ENCODE results near the gene CEP112.

The CEP112 gene

GRCh38 chr17:65891231-65891735 is 300.6 kb downstream of the CEP112 start:
- no peak overlapping the region for H3K4me3 ChIP-seq (ENCODE audit: low read depth, low read length)
- no peaks in the 10 kb centered on the region for H3K4me1 ChIP-seq
- TF ChIP-seq CTCF (IDR thresholded peaks at IDR 0.05; ENCODE audit: low read depth, low read length): no peak
- no peaks in the 10 kb centered on the region for H3K9me3 ChIP-seq
- DNase-seq: no peak
- no peaks in the 10 kb centered on the region for H3K36me3 ChIP-seq
- H3K27me3 ChIP-seq: peaks cover 5% of the 10 kb centered on the region; the same call in 1 of the 2 replicates

- peaks cover 5% of the 10 kb centered on the region; the same call in 1 of the 2 replicates for H3K27me3 ChIP-seq
- no peak for TF ChIP-seq CTCF (IDR thresholded peaks at IDR 0.05; ENCODE audit: low read depth, low read length)
- no peak for DNase-seq
- no peak overlapping the region for H3K4me3 ChIP-seq (ENCODE audit: low read depth, low read length)
- H3K9me3 ChIP-seq: no peaks in the 10 kb centered on the region
- no peaks in the 10 kb centered on the region for H3K36me3 ChIP-seq
- no peaks in the 10 kb centered on the region for H3K4me1 ChIP-seq
Measured at GRCh38 chr17:65888649-65889048, 303.3 kb downstream of the CEP112 start.

- no peak for TF ChIP-seq CTCF (IDR thresholded peaks at IDR 0.05; ENCODE audit: low read depth, low read length)
- DNase-seq: no peak
- H3K36me3 ChIP-seq: no peaks in the 10 kb centered on the region
Measured at GRCh38 chr17:65886315-65887245, 305.4 kb downstream of the CEP112 start.

GRCh38 chr17:65885541-65886312 is 306.2 kb downstream of the CEP112 start:
- DNase-seq: no peak
- no peak overlapping the region for H3K4me3 ChIP-seq (ENCODE audit: low read depth, low read length)
- no peaks in the 10 kb centered on the region for H3K9me3 ChIP-seq
- TF ChIP-seq CTCF (IDR thresholded peaks at IDR 0.05; ENCODE audit: low read depth, low read length): no peak
- peaks cover 5% of the 10 kb centered on the region; the same call in 1 of the 2 replicates for H3K27me3 ChIP-seq
- no peaks in the 10 kb centered on the region for H3K36me3 ChIP-seq
- no peaks in the 10 kb centered on the region for H3K4me1 ChIP-seq

More at GRCh38 chr17:65886315-65887245, 305.4 kb downstream of the CEP112 start:
- Histone ChIP-seq H3K9me3 (no peaks in the 10 kb centered on the region), H3K27me3 (peaks cover 5% of the 10 kb centered on the region; the same call in 1 of the 2 replicates), H3K4me1 (no peaks in the 10 kb centered on the region), H3K4me3 (ENCODE audit: low read depth, low read length) (no peak overlapping the region)

GRCh38 chr17:65876985-65877384 is 314.9 kb downstream of the CEP112 start:
- Histone ChIP-seq H3K4me3 (ENCODE audit: low read depth, low read length) (no peak overlapping the region), H3K27me3 (peaks cover 23% of the 10 kb centered on the region), H3K9me3 (no peaks in the 10 kb centered on the region), H3K36me3 (no peaks in the 10 kb centered on the region), H3K4me1 (no peaks in the 10 kb centered on the region)
- no peak for DNase-seq
- TF ChIP-seq CTCF (IDR thresholded peaks at IDR 0.05; ENCODE audit: low read depth, low read length): no peak

All from BE2C (cell line).